Nephron (organoid): ENCODE measurements around the gene IL16.

ENCODE experiments used
- H3K27ac Mint-ChIP-seq, 3 experiments: 2 replicates each; pipeline ENCODE4 v1.8.0; 2020; ENCODE audit warnings: mixed read lengths in 3 of 3, mild to moderate bottlenecking in 2 of 3, moderate library complexity in 1 of 3
- H3K27me3 Mint-ChIP-seq: 2 replicates; pipeline ENCODE4 v1.8.0; 2021; ENCODE audit warnings: low read depth, mild to moderate bottlenecking, moderate library complexity, mixed read lengths
- H3K36me3 Mint-ChIP-seq: 2 replicates; pipeline ENCODE4 v1.8.0; 2020; ENCODE audit warnings: low read depth, mixed read lengths
- H3K4me1 Mint-ChIP-seq: 2 replicates; pipeline ENCODE4 v1.8.0; 2020; ENCODE audit warnings: mixed read lengths
- H3K4me3 Mint-ChIP-seq, 3 experiments: 2 replicates each; pipeline ENCODE4 v1.8.0; 2020; ENCODE audit warnings: mild to moderate bottlenecking in 3 of 3, mixed read lengths in 3 of 3, moderate library complexity in 2 of 3
- H3K9me3 Mint-ChIP-seq: 2 replicates; pipeline ENCODE4 v1.8.0; 2020; ENCODE audit warnings: mixed read lengths
- TF ChIP-seq, protein P1 (sequence below), 3 experiments: fragments of 200-600 bp; sonication (generic); IDR thresholded peaks; one replicate each; pipeline ENCODE4 v1.5.0; 2021; ENCODE audit warnings: antibody characterized with exemption in 3 of 3; ENCODE audit not compliant: unreplicated experiment in 3 of 3

IL16 gene

GRCh38 chr15:81313686-81314085 is 117.0 kb downstream of the IL16 start:
- peaks cover 21% of the 10 kb centered on the region for H3K36me3 Mint-ChIP-seq

GRCh38 chr15:81314378-81314777 is 117.7 kb downstream of the IL16 start:
- Mint-ChIP-seq H3K4me3 (no peak overlapping the region), H3K9me3 (no peaks in the 10 kb centered on the region), H3K4me1 (no peaks in the 10 kb centered on the region), H3K27me3 (peaks cover 4% of the 10 kb centered on the region), H3K27ac (no peak overlapping the region), H3K36me3 (peaks cover 21% of the 10 kb centered on the region)
- TF ChIP-seq, protein P1, sequence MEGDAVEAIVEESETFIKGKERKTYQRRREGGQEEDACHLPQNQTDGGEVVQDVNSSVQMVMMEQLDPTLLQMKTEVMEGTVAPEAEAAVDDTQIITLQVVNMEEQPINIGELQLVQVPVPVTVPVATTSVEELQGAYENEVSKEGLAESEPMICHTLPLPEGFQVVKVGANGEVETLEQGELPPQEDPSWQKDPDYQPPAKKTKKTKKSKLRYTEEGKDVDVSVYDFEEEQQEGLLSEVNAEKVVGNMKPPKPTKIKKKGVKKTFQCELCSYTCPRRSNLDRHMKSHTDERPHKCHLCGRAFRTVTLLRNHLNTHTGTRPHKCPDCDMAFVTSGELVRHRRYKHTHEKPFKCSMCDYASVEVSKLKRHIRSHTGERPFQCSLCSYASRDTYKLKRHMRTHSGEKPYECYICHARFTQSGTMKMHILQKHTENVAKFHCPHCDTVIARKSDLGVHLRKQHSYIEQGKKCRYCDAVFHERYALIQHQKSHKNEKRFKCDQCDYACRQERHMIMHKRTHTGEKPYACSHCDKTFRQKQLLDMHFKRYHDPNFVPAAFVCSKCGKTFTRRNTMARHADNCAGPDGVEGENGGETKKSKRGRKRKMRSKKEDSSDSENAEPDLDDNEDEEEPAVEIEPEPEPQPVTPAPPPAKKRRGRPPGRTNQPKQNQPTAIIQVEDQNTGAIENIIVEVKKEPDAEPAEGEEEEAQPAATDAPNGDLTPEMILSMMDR (IDR thresholded peaks at IDR 0.05; ENCODE audit: unreplicated experiment in 3 of 3) = no peak

More at GRCh38 chr15:81313686-81314085, 117.0 kb downstream of the IL16 start:
- H3K27me3 Mint-ChIP-seq = peaks cover 4% of the 10 kb centered on the region
- H3K4me3 Mint-ChIP-seq = no peak overlapping the region
- H3K4me1 Mint-ChIP-seq = no peaks in the 10 kb centered on the region
- H3K27ac Mint-ChIP-seq = no peak overlapping the region
- H3K9me3 Mint-ChIP-seq = no peaks in the 10 kb centered on the region
- TF ChIP-seq, protein P1 (IDR thresholded peaks at IDR 0.05; ENCODE audit: unreplicated experiment in 3 of 3) = no peak

DNA sequence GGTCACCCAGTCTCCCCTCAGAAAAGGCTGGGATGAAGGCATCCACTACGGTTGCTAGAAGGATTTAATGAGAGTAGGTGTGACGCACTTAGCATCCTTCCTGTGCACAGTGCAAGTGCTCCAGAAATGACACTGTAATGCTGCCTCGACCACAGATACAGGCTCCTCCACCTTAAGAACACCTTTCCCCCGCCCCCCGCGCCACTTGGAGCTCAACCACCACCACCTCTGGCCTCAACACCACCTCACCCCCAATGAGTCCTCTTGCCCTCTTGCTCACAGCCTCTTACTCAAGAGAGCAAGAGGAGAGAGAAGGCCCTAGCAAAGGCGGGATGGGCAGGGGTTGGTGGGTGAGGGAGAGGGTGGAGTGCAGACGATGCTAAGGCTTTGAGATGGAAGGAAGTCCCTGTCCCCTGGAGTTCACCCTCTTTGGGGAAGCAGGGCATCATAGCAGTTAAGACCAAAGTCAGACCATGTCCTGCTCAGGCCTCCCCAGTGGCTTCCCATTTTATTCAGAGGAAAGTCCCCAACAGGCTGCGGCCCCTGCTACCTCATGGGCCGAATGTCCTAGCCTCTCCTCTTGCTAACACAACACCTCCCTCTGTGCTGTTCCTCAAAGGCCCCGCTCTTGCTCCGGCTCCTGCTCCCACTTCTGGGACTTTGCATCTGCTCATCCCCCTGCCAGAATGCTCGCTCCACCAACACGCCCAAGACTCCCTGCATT is 118.9 kb downstream of the IL16 start:
- H3K27me3 Mint-ChIP-seq = peaks cover 4% of the 10 kb centered on the region
- H3K4me1 Mint-ChIP-seq = no peaks in the 10 kb centered on the region
- H3K4me3 Mint-ChIP-seq = no peak overlapping the region
- no peaks in the 10 kb centered on the region for H3K9me3 Mint-ChIP-seq
- TF ChIP-seq, protein P1 (IDR thresholded peaks at IDR 0.05; ENCODE audit: unreplicated experiment in 3 of 3) = no peak
- H3K36me3 Mint-ChIP-seq = peaks cover 21% of the 10 kb centered on the region
- H3K27ac Mint-ChIP-seq = no peak overlapping the region

DNA sequence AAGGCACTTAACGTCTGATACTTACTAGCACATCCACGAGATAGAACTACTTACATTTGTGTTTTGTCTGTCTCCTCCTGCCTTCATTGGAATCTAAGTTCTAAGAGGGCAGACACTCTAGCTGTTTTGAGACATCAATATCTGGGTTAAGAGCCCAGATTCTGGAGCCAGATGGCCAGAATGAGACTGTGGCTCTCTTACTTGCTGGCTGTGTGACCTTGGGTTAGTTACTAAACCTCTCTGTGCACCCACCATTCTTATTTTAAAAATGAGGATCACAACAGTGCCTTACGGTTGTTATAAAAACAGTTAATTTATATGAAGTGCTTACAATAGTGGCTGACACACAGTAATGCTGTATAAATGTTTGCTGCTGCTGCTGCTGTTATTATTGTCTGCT is 119.6 kb downstream of the IL16 start:
- H3K4me1 Mint-ChIP-seq = no peaks in the 10 kb centered on the region
- H3K27ac Mint-ChIP-seq = no peak overlapping the region
- H3K4me3 Mint-ChIP-seq = no peak overlapping the region
- H3K9me3 Mint-ChIP-seq = no peaks in the 10 kb centered on the region
- peaks cover 18% of the 10 kb centered on the region for H3K36me3 Mint-ChIP-seq
- peaks cover 4% of the 10 kb centered on the region for H3K27me3 Mint-ChIP-seq
- TF ChIP-seq, protein P1 (IDR thresholded peaks at IDR 0.05; ENCODE audit: unreplicated experiment in 3 of 3) = no peak

DNA sequence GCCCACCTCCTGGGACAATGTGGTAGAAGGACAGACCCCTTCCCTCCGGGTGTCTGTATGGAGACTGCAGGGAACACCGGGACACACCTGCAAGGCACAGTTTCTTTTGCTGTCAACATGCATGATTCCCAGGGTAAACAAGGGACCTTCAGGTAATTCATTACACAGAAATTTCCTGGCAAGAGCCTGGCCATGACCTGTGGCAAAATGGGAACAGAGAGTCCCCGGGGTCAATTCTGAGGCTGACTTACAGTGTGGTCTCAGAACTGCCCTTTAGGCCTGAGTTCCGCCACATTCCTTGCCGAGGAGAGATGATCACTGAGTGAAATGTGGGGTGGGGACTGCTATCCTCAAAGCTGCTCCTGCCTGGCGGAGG is 121.0 kb downstream of the IL16 start:
- Mint-ChIP-seq H3K9me3 (no peaks in the 10 kb centered on the region), H3K27me3 (peaks cover 4% of the 10 kb centered on the region), H3K27ac (no peak overlapping the region), H3K4me1 (no peaks in the 10 kb centered on the region), H3K36me3 (peaks cover 8% of the 10 kb centered on the region), H3K4me3 (no peak overlapping the region)
- TF ChIP-seq, protein P1 (IDR thresholded peaks at IDR 0.05; ENCODE audit: unreplicated experiment in 3 of 3) = no peak

- Mint-ChIP-seq H3K27me3 (peaks cover 11% of the 10 kb centered on the region), H3K36me3 (no peaks in the 10 kb centered on the region), H3K4me3 (peak overlapping the region in 1 of 3 experiments; percentile 37), H3K4me1 (peaks cover 6% of the 10 kb centered on the region), H3K9me3 (no peaks in the 10 kb centered on the region), H3K27ac (no peak overlapping the region)
- TF ChIP-seq, protein P1 (IDR thresholded peaks at IDR 0.05; ENCODE audit: unreplicated experiment in 3 of 3) = no peak
Measured at GRCh38 chr15:81321667-81322066, 125.0 kb downstream of the IL16 start.
